ENCODE measurements around the gene TAF9B. TPM values are rescaled to one million over a fixed set of nuclear protein-coding genes. Genes with fewer than 3 reads are reported as not detected.
"Not testable (repeated sequence)": the region's sequence is repeated elsewhere in the genome, so short reads cannot be mapped to it uniquely, and the experiment has no call there.

Gene TAF9B, protein sequence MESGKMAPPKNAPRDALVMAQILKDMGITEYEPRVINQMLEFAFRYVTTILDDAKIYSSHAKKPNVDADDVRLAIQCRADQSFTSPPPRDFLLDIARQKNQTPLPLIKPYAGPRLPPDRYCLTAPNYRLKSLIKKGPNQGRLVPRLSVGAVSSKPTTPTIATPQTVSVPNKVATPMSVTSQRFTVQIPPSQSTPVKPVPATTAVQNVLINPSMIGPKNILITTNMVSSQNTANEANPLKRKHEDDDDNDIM
- total RNA-seq = 18.5 and 25.6 TPM in 2 replicates

DNA sequence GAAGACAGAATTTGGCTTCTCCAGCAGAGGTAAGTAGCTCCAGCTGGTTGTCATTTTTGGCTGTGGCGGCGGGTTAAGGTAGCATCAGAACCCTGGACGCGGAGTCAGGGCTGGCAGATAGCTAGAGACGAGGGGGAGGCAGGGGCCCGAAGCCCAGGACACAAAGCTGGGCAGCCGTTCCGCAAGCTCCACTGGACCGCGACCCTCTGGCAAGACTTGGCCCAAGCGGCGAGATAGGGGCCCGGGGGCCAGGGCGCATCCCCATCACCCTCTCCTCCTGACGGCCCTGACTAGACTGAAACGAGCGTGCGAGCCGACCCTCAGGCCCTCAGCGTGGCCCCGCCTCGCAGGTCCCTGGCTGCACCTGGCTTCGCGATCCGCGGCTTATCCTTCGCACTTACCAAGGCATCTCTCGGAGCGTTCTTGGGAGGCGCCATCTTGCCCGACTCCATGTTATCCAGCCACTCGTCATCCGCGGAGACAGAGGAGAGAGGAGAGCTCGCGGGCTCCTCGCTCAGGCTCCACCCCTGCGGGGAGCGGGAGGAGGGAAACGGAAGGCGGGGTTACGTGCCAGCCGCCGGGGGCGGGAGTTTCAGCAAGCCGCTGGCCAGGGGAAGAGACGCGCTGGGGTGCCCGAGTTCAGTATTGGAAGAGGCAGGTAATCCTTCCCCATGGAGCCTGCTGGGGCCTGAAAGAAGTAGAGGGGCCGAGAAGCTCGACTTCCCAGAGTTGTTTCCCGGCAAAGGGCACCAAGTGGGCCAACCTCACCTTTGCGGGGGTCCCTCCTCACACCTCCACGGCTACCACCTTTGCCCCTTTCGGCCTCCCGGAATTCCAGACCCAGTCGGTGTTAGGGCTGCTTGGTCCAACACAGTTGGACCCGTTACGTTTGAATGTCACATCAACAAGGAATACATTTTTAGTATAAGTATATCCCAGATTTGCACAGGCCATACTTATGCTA, at the start of gene TAF9B:
Gene TAF9B (minus strand): TSS at position 491 of the 964 bp plus-strand sequence. CDS start 39 bp downstream, at position 452.
- peak; percentile 84 for DNase-seq

DNA sequence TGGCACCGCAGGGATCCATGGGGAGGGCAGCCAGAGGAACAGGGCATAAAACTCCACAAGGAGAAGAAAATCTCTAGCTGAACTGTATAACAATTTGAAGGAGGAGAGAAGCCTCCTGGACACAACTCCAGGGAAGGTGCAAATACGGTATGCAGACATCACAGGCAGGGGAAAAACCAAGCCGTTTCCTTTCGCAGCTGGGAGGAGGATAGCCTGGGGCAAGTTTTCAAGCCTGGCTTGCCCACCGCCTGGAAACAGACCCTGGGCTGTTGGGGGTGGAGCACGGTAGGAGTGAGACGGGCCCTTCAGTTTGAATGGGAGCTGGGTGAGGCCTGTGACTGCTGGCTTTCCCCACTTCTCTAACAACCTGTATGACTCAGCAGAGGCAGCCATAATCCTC, 43.4 kb upstream of the TAF9B start:
- no peak for DNase-seq

DNA sequence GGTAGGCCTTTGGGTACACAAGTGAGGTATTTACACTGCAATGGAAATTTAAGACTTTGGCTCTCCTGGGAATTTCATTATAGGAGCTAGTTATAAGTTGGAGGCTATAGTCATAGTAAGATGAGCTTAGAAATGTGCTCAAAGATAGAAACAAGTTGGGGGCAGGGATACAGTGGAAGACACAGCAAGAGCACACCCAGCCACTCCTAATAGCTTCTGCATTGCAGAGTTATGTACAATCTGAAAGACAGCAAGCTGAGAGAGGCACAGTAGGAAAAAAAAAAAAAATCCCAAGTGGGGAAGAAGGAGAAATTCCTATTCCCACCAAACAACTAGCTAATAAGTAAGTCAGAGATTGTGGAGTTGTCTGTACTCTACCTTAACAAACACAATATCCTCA, 41.9 kb upstream of the TAF9B start:
- no peak for DNase-seq

DNA sequence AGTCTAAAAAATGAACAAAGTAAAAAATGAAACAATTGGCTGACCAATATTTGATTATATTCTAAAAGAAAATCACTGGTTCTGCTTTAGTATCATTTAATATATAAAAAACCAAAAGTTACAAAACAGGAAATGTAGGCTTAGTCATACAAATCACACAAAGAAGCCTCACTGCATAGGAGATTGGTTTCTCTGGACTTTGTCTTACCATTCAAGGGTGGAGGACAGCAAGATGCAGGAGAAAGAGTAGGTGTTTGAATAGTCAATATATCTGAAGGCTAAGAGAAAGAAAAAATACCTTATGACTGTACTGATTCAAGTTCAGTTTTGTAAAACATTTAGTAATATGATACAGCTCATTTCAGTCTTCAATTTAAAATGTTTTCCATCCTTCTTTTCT, 28.6 kb upstream of the TAF9B start:
- DNase-seq = peak; percentile 0

DNA sequence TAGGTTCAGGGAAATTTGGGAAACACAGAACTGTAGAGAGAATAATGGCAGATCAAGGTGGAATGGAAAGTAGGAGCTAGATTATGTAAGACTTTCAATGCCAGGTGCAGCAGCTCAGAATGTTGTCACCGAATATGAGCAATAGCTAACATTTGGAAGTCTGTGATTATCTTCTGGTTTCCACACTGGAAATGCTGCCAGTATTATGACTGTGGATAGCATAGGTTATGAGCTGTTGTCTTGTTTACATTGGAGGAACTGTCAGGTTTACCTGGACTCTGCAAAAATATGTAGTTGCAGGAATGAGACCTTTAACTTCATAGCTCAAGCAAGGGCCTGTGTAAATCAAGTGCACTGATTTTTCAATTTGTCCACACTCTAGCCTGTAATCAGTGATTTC, 26.0 kb upstream of the TAF9B start:
- no peak for DNase-seq

DNA sequence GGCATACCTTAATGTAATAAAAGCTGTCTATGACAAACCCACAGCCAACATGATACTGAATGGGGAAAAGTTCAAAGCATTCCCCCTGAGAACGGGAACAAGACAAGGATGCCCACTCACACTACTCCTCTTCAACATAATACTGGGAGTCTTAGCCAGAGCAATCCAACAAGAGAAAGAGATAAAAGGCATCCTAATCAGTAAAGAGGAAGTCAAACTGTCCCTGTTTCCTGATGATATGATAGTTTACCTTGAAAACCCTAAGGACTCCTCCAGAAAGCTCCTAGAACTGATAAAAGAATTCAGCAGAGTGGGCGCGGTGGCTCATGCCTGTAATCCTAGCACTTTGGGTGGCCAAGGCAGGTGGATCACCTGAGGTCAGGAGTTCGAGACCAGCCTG, 23.7 kb upstream of the TAF9B start:
- DNase-seq = not testable (repeated sequence)

DNA sequence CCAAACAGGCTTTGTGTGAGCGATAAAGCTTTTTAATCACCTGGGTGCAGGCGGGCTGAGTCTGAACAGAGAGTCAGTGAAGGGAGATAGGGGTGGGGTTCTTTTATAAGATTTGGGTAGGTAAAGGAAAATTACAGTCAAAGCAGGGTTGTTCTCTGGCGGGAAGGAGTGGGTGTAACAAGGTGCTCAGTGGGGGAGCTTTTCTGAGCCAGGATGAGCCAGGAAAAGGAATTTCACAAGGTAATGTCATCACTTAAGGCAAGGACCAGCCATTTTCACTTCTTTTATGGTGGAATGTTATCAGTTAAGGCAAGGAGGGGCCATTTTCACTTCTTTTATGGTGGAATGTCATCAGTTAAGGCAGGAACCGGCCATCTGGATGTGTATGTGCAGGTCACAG, 21.3 kb upstream of the TAF9B start:
- not testable (repeated sequence) for DNase-seq

DNA sequence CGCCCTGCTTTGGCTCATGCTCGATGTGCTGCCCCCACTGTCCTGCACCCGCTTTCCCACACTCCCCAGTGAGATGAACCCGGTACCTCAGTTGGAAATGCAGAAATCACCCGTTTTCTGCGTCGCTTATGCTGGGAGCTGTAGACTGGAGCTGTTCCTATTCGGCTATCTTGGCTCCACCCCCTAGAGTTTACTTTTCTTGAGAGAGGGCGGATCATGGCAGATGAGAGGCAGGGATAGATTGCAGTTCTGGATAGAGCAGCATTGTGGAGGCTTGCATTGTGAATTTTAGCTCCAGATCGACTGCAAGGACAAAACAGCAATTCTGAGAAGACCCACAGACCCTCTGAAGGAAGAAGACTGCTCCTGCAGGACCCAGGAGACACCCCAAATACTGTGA, 18.4 kb upstream of the TAF9B start:
- not testable (repeated sequence) for DNase-seq

DNA sequence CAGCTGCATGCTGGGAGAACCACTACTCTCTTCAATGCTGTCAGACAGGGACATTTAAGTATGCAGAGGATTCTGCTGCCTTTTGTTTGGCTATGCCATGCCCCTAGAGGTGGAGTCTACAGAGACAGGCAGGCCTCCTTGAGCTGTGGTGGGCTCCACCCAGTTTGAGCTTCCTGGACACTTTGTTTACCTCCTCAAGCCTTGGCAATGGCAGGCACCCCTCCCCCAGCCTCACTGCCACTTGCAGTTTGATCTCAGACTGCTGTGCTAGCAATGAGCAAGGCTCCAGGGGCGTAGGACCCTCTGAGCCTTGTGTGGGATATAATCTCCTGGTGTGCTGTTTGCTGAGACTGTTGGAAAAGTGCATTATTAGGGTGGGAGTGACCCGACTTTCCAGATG, 17.9 kb upstream of the TAF9B start:
- not testable (repeated sequence) for DNase-seq

DNA sequence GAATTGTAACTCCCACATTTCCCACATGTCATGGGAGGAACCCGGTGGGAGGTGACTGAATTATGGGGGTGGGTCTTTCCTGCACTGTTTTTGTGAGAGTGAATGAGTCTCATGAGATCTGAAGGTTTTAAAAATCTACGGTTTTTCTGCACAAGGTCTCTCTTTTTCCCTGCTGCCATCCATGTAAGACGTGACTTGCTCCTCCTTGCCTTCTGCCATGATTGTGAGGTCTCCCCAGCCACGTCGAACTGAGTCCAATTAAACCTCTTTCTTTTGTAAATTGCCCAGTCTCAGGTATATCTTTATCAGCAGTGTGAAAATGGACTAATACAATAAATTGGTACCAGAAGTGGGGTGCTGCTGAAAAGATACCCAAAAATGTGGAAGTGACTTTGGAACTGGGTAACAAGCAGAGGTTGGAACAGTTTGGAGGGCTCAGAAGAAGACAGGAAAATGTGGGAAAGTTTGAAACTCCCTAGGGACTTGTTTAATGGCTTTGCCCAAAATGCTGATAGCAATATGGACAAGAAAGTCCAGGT, 7.6 kb upstream of the TAF9B start:
- not testable (repeated sequence) for DNase-seq

DNA sequence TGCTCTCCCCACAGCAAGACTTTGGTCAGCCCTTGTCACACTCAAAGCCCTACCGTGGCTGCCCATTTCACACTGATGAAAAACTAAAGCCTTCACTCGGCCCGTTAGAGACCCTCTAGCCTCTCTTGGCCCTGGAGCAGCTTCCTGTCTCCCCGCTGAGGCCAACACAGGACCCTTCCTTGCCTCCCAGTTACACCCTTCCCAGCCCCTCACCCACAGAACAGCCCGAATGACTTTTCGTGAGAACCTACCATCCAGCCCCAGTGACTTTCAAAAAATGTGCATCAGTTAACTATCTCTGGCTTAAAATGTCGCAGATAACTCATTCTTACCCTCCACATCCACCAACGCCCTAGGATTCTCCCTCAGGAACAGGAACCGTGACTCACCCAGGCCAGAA, 756 bp upstream of the TAF9B start:
- no peak for DNase-seq

DNA sequence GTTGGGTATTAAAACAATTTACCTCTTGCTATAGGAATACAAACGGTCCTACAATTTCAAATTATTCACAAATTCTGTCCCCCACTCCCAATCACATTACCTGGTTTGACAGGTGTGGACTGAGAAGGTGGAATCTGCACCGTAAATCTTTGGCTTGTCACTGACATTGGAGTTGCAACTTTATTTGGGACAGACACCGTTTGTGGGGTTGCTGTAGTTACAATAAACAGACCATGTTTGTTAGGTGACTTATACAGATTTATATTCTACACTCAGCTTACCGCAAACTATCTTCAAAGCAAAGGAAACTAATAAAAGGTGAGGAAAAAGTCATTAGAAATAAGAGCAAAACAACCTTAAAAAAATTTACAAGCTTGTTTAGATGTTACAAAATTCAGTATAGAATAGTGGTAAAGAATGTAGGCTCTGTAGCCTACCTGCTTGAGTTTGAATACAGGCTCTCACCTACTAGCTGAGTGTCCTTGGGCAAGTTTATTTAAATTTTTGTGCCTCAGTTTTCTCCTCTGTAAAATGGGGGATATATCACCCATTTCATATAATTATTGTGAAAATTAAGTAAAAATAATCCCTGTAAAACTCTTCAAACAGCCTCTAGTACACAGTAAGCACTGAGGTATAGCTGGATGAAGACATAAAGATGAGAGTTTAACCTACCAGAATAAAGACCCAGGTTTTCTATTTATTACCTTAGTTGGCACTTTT, 6.1 kb downstream of the TAF9B start:
- no peak for DNase-seq

DNA sequence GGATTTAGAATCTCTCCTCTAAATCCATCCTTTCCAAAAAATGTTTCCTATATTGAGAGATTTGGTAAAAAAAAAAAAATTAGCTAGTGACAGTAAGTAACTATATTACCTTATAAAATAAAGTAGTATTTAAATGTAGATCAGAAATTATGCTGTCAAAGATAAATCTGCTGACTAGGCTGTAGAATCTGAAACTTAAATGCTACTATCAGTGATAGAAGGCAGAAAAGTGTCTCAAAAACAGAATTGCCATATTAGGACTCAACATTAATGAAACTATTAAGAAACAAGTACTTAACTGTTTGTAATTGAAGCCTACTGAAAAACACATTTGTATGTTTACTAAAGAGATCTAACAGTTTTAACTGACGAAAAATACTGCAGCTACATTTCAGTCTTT, 8.3 kb downstream of the TAF9B start:
- DNase-seq = no peak

DNA sequence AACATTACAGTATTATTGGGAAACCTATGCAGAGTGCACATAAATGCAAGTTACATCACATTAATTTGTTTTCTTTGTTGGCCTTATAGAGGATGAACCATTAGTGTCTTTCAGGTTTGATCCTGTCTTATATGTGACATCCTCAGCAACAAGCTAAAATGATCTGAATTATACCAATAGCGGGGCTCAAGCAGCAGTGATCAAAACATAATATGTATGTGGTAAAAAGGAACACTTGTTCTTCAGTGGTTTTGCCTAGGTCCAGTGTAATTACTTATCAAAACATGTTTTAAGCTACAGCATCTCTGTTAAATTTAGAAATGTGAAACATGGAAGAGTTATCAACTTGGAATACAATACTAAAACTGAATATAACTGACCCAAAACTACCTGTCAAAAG, 9.1 kb downstream of the TAF9B start:
- no peak for DNase-seq

DNA sequence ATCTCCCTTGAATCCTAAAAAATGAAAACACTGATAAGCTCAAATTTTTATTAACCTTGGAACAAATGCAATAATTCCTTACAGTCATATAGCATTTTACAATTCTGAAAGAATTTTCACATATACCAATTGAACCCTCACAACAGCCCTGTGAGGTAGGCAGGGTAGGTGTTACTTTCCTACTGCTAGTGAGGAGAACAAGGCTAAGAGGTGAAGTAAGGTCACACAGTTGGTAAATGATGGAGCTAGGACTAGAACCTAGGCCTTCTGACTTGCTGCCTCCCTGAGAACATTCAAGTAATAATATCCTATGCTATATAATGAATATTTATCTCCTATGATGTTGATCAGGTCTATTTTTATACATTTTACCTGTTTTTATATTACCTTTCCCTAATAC, 9.7 kb downstream of the TAF9B start:
- DNase-seq = no peak

DNA sequence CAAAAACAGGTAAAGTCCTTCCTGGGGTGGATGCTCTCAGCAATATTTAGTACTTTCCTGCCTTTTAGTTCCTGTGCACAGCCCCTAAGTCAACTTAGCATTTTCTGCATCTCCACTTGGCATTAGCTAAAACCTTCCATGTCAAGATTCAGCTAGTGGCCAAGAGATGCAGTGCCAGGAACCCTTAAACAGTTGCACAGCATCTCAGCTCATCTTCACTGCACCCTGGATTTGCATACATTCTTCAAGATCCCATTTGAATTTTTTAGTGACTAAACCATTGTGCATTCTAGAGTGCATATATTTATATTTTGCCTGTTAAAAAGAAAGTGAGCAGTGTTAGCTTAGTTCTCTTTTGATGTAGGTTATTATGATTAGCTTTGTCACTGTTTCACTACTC, 13.7 kb downstream of the TAF9B start:
- DNase-seq = not testable (repeated sequence)

DNA sequence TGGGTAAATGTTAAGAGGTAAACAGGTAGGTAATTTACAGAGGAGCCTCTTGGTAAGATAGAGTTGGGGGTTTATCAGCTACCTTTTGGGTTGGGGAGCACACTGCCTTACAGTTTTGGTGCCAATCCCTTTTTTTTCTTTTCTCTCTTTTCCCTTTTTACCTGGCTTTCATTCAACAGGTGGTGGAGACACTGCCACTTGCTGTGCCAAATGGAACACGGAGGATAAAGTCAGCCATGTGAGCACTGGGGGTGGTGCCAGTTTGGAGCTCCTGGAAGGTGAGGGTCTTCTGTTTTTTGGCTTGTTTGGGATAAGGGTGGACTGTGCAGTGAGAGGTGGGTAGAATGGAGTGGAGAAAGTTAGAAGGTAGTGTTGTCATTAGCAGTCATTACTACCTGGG, 14.3 kb downstream of the TAF9B start:
- no peak for DNase-seq

DNA sequence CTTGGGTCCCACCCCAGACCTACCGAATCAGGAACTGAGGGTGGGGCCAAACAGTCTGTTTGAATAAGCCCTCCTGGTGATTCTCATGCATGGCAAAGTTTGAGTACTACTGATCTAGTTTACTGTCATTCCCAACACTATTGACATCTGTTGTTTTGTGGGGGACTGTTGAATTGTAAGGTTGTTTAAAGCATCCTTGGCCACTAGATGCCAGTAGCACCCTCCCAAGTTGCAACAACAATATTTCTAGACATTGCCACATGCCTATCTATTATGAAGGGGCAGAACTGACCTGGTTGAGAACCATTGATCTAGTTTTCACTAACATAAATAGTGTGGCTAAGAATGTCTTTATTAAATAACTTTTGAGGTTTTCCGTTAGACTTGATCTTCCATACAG, 15.1 kb downstream of the TAF9B start:
- peak; percentile 19 for DNase-seq

DNA sequence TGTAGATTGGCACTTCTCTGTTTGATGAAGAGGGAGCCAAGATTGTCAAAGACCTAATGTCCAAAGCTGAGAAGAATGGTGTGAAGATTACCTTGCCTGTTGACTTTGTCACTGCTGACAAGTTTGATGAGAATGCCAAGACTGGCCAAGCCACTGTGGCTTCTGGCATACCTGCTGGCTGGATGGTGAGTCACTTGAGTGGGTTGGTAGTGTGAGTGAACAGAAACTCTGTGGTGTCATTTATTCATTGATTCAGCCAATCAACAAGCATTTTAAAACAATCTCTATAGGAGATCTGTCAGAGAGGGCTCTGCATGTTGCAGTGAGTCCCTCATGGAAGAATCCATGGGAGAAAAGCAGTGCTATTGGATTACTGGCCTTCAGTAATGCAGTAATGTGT, 16.3 kb downstream of the TAF9B start:
- DNase-seq = peak; percentile 9

DNA sequence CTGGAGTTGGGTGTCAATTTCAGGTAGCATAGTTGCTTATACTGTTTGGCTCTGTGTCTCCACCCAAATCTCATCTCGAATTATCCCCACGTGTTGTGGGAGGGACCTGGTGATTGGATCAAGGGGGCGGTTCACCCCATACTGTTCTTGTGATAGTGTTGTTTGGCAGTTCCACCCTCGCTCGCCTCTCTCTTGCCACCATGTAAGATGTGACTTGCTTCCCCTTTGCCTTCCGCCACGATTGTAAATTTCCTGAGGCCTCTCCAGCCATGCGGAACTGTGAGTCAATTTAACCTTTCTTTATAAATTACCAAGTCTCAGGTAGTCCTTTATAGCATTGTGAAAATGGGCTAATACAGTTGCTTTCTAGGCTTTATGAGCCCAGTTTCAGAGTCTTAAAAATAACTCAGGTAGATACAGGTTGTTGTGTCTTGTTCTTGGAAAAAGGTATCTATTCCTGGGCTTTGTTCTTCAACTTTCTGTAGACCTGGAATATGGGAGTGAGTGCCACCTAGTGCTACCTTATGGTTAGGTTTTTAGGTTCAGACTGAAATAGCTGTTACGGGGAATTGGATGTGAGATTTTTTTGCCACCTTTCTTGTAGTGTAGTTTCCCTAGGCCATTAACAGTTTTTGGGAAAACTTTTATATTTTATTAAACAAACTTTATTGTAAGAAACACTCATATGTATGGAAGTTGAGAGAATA, 19.8 kb downstream of the TAF9B start:
- peak; percentile 27 for DNase-seq

DNA sequence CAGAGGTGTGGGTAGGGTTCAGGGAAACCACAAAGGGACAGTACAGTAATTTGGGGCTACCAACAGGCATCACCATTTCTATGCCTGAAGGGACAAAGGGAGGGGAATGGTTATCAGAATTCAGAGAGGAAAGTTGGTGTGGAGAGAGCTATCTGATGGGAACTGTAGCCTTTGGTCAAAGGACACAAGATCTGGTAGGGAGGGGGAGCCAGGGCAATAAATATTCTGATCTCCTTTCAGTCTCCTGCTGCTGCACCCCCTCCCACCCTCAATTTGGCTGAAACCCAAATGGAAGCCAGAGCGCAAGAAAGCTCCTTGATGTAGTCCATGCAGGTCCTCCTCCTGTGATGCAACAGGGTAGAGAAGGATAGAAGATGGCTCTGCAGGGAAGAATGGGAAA, 20.8 kb downstream of the TAF9B start:
- no peak for DNase-seq

DNA sequence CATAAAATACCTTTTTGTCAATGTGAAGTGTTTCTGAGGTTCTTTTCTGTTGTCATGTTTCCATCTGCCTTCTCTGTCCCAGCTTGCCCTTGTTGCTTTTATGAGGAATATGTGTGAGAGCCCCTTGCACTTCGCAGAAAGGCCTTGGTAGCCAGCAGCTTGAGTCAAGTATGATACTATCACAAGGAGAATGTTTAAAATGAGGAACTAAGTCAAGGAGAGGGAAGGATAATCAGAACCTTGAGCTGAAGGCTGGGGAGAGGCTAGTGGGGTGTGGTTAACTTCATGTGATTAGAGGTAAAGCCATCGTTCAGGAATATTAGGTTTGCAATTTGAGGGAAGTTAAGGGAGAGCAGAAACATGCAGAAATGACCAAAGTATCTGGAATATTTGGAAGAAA, 22.7 kb downstream of the TAF9B start:
- no peak for DNase-seq
